ENCODE results near the gene MLF2.

The MLF2 gene

GRCh38 chr12:6784761-6785160 is 31.8 kb upstream of the MLF2 start:
- Histone ChIP-seq H3K9me3 (no peaks in the 10 kb centered on the region), H3K4me3 (no peak overlapping the region), H3K27ac (no peak overlapping the region), H3K36me3 (no peaks in the 10 kb centered on the region), H3K4me1 (no peaks in the 10 kb centered on the region), H3K27me3 (no peaks in the 10 kb centered on the region)
- TF ChIP-seq, protein P1, sequence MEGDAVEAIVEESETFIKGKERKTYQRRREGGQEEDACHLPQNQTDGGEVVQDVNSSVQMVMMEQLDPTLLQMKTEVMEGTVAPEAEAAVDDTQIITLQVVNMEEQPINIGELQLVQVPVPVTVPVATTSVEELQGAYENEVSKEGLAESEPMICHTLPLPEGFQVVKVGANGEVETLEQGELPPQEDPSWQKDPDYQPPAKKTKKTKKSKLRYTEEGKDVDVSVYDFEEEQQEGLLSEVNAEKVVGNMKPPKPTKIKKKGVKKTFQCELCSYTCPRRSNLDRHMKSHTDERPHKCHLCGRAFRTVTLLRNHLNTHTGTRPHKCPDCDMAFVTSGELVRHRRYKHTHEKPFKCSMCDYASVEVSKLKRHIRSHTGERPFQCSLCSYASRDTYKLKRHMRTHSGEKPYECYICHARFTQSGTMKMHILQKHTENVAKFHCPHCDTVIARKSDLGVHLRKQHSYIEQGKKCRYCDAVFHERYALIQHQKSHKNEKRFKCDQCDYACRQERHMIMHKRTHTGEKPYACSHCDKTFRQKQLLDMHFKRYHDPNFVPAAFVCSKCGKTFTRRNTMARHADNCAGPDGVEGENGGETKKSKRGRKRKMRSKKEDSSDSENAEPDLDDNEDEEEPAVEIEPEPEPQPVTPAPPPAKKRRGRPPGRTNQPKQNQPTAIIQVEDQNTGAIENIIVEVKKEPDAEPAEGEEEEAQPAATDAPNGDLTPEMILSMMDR (IDR thresholded peaks at IDR 0.05) = no peak
- no peak for DNase-seq
- intact Hi-C loops (cut with DNase I; ENCODE audit: low total_unique reads) = no loop called here

DNA sequence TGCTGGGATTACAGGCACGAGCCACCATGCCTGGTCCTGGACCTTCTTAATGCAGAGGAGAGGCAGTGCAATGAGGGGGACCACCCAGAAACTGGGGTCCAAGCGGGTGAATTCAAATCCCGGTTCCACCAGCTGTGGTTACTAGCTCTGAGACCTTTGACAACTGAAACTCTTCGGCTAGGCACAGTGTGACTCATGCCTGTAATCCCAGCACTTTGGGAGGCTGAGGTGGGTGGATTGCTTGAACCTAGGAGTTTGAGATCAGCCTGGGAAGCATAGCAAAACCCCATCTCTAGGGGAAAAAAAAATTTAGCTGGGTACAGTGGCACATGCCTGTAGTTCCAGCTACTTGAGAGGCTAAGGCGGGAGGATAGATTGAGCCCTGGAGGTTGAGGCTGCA is 31.4 kb upstream of the MLF2 start:
- DNase-seq = no peak
- H3K4me1 ChIP-seq = no peaks in the 10 kb centered on the region
- TF ChIP-seq, protein P1 (IDR thresholded peaks at IDR 0.05) = no peak
- H3K9me3 ChIP-seq = no peaks in the 10 kb centered on the region
- H3K27me3 ChIP-seq = no peaks in the 10 kb centered on the region
- no peak overlapping the region for H3K4me3 ChIP-seq
- intact Hi-C loops (cut with DNase I; ENCODE audit: low total_unique reads) = no loop called here
- H3K27ac ChIP-seq = no peak overlapping the region
- no peaks in the 10 kb centered on the region for H3K36me3 ChIP-seq

DNA sequence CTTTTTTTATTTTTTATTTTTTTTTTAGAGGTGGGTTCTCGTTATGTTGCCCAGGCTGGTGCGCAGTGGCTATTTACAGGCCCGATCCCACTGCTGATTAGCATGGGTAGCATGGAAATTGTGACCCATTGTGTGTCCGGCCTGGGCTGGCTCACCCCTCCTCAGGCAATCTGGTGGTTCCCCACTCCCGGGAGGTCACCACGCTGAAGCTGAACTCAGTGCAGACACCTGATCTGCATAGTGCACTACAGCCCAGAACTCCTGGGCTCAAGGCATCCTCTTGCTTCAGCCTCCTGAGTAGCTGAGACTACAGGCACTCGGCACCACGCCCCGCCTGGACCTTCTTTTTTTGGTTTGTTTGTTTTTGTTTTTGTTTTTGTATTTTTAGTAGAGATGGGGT is 30.9 kb upstream of the MLF2 start:
- no peak overlapping the region for H3K4me3 ChIP-seq
- TF ChIP-seq, protein P1 (IDR thresholded peaks at IDR 0.05) = no peak
- H3K27me3 ChIP-seq = no peaks in the 10 kb centered on the region
- H3K36me3 ChIP-seq = no peaks in the 10 kb centered on the region
- DNase-seq = no peak
- no peaks in the 10 kb centered on the region for H3K9me3 ChIP-seq
- intact Hi-C loops (cut with DNase I; ENCODE audit: low total_unique reads) = no loop called here
- peaks cover 0 to 4% (median 0%) of the 10 kb centered on the region in 4 donors for H3K4me1 ChIP-seq
- no peak overlapping the region for H3K27ac ChIP-seq

- H3K27ac ChIP-seq = no peak overlapping the region
- no peaks in the 10 kb centered on the region for H3K27me3 ChIP-seq
- TF ChIP-seq, protein P1 (IDR thresholded peaks at IDR 0.05) = no peak
- DNase-seq = no peak
- no peaks in the 10 kb centered on the region for H3K36me3 ChIP-seq
- peaks cover 0 to 13% (median 7%) of the 10 kb centered on the region in 4 donors for H3K4me1 ChIP-seq
- no peaks in the 10 kb centered on the region for H3K9me3 ChIP-seq
- intact Hi-C loops (cut with DNase I; ENCODE audit: low total_unique reads) = no loop called here
- no peak overlapping the region for H3K4me3 ChIP-seq
These were observed 30.1 kb upstream of the MLF2 start for GRCh38 chr12:6782850-6783566.

DNA sequence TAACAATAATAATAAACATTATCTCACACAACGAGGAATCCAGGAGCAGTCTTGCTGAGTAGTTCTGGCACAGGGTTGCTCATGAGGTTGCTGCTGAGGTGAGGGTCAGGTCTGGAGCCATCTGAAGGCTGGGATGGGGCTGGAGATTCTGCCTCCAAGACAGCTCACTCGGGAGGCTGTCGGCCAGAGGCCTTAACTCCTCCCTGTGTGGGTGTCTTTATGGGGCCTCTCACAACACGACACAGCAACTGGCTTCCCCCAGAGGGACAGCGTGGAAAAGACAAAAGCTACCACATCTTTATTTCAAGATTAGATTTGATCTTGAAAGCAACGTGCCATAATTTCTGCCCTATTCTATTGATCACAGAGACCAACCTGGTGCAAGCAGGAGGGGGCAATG is 29.2 kb upstream of the MLF2 start:
- Histone ChIP-seq H3K27ac (no peak overlapping the region), H3K4me1 (peaks cover 0 to 18% (median 11%) of the 10 kb centered on the region in 4 donors), H3K36me3 (no peaks in the 10 kb centered on the region), H3K4me3 (no peak overlapping the region), H3K27me3 (no peaks in the 10 kb centered on the region), H3K9me3 (no peaks in the 10 kb centered on the region)
- no peak for DNase-seq
- intact Hi-C loops (cut with DNase I; ENCODE audit: low total_unique reads) = no loop called here
- TF ChIP-seq, protein P1 (IDR thresholded peaks at IDR 0.05) = no peak
